WTC11 (cell line): ENCODE results near the gene DHX9.

Experiments used
- AFF4 ChIP-seq: sonication (generic); formaldehyde crosslinking; IDR thresholded peaks from 2 replicates; pipeline ENCODE4 v1.8.1; 2023; ENCODE audit warnings: mild to moderate bottlenecking, missing genetic modification reagents, borderline replicate concordance
- CREB1 ChIP-seq: sonication (generic); formaldehyde crosslinking; IDR thresholded peaks from 2 replicates; pipeline ENCODE4 v1.8.0; 2023; ENCODE audit warnings: mild to moderate bottlenecking, missing genetic modification reagents
- CTCF ChIP-seq: fragments of 200-600 bp; IDR thresholded peaks from 2 replicates; pipeline ENCODE4 v1.8.0; 2022; ENCODE audit warnings: antibody characterized with exemption
- ELF4 ChIP-seq: sonication (generic); formaldehyde crosslinking; IDR thresholded peaks from 2 replicates; pipeline ENCODE4 v1.8.1; 2022; ENCODE audit warnings: low read depth, mild to moderate bottlenecking, moderate library complexity, missing genetic modification reagents
- ESRRA ChIP-seq: sonication (generic); formaldehyde crosslinking; IDR thresholded peaks from 2 replicates; pipeline ENCODE4 v1.8.1; 2022; ENCODE audit warnings: mild to moderate bottlenecking, missing genetic modification reagents, borderline replicate concordance
- IRF2 ChIP-seq: sonication (generic); formaldehyde crosslinking; IDR thresholded peaks from 2 replicates; pipeline ENCODE4 v1.8.0; 2022; ENCODE audit warnings: low read depth, missing genetic modification reagents, borderline replicate concordance
- SP1 ChIP-seq: sonication (generic); formaldehyde crosslinking; conservative IDR thresholded peaks from 2 replicates; pipeline ENCODE4 v1.8.1; 2022; ENCODE audit warnings: missing genetic modification reagents
- TCF7 ChIP-seq: sonication (generic); formaldehyde crosslinking; IDR thresholded peaks from 2 replicates; pipeline ENCODE4 v1.8.0; 2022; ENCODE audit warnings: mild to moderate bottlenecking, low read depth, missing genetic modification reagents, moderate library complexity
- TEAD4 ChIP-seq: sonication (generic); formaldehyde crosslinking; IDR thresholded peaks from 2 replicates; pipeline ENCODE4 v1.8.0; 2022; ENCODE audit warnings: mild to moderate bottlenecking, missing genetic modification reagents
- ZNF416 ChIP-seq: fragments of 250-450 bp; sonication (Bioruptor Pico); IDR thresholded peaks from 2 replicates; pipeline ENCODE4 v1.9.0; 2021; ENCODE audit warnings: mild to moderate bottlenecking, inconsistent platforms
- TF ChIP-seq, protein P1 (sequence below): sonication (generic); formaldehyde crosslinking; IDR thresholded peaks from 2 replicates; pipeline ENCODE4 v1.8.1; 2022; ENCODE audit warnings: low read depth, missing genetic modification reagents, borderline replicate concordance
- TF ChIP-seq, protein P2 (sequence below): sonication (generic); formaldehyde crosslinking; IDR thresholded peaks from 2 replicates; pipeline ENCODE4 v1.8.0; 2022; ENCODE audit warnings: mild to moderate bottlenecking, missing genetic modification reagents
- TF ChIP-seq, protein P3 (sequence below): sonication (generic); formaldehyde crosslinking; IDR thresholded peaks from 2 replicates; pipeline ENCODE4 v1.8.0; 2022; ENCODE audit warnings: missing genetic modification reagents

DNA sequence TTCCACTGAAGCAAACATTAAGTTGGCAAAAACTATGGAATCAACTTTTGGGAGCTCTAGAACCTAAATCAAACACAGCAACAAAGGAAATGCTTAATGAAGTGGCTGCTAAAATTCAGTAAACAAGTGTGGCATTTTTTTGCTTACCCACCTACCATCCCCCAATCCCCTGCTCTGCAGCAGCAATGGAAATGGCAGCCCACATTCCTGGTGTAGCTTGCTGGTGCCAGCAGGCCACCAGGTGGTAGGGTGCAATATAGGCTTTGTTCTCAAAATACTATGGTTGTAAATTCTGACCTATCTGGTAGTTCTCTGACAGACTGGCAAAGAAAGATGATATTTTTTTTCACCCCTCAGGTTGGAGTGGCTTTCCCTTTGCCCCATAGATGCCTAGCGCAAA lies 71.0 kb downstream of the DHX9 start:
- TF ChIP-seq CTCF (no peak), ZNF416 (CRISPR knock-in tag) (no peak), ESRRA (no peak), TEAD4 (peak; percentile 50; the same call in 1 of the 2 replicates), TCF7 (CRISPR knock-in tag) (no peak), SP1 (CRISPR knock-in tag) (no peak), AFF4 (CRISPR knock-in tag) (no peak), CREB1 (CRISPR knock-in tag) (no peak), IRF2 (no peak), ELF4 (CRISPR knock-in tag) (no peak)
- TF ChIP-seq, protein P1, sequence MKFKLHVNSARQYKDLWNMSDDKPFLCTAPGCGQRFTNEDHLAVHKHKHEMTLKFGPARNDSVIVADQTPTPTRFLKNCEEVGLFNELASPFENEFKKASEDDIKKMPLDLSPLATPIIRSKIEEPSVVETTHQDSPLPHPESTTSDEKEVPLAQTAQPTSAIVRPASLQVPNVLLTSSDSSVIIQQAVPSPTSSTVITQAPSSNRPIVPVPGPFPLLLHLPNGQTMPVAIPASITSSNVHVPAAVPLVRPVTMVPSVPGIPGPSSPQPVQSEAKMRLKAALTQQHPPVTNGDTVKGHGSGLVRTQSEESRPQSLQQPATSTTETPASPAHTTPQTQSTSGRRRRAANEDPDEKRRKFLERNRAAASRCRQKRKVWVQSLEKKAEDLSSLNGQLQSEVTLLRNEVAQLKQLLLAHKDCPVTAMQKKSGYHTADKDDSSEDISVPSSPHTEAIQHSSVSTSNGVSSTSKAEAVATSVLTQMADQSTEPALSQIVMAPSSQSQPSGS (CRISPR knock-in tag), result no peak
- TF ChIP-seq, protein P2, sequence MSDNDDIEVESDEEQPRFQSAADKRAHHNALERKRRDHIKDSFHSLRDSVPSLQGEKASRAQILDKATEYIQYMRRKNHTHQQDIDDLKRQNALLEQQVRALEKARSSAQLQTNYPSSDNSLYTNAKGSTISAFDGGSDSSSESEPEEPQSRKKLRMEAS (CRISPR knock-in tag), result no peak
- TF ChIP-seq, protein P3, sequence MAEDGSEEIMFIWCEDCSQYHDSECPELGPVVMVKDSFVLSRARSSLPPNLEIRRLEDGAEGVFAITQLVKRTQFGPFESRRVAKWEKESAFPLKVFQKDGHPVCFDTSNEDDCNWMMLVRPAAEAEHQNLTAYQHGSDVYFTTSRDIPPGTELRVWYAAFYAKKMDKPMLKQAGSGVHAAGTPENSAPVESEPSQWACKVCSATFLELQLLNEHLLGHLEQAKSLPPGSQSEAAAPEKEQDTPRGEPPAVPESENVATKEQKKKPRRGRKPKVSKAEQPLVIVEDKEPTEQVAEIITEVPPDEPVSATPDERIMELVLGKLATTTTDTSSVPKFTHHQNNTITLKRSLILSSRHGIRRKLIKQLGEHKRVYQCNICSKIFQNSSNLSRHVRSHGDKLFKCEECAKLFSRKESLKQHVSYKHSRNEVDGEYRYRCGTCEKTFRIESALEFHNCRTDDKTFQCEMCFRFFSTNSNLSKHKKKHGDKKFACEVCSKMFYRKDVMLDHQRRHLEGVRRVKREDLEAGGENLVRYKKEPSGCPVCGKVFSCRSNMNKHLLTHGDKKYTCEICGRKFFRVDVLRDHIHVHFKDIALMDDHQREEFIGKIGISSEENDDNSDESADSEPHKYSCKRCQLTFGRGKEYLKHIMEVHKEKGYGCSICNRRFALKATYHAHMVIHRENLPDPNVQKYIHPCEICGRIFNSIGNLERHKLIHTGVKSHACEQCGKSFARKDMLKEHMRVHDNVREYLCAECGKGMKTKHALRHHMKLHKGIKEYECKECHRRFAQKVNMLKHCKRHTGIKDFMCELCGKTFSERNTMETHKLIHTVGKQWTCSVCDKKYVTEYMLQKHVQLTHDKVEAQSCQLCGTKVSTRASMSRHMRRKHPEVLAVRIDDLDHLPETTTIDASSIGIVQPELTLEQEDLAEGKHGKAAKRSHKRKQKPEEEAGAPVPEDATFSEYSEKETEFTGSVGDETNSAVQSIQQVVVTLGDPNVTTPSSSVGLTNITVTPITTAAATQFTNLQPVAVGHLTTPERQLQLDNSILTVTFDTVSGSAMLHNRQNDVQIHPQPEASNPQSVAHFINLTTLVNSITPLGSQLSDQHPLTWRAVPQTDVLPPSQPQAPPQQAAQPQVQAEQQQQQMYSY, result no peak
